Stimulated activated CD4-positive, alpha-beta T cell treated with anti-CD3 and anti-CD28 coated beads, Interleukin-12 subunit alpha, Interleukin-12 subunit beta, amount 100 ng/mL, for 48 hours (primary cell): ENCODE measurements around the gene EMCN.
"Not testable (repeated sequence)": the region's sequence is repeated elsewhere in the genome, so short reads cannot be mapped to it uniquely, and the experiment has no call there.

Experiments used
- DNase-seq, 3 donors: peaks; one replicate each; pipeline ENCODE4 v3.0.0-alpha.2; 2020; ENCODE audit warnings: low read depth in 2 of 3, low spot score in 1 of 3

The EMCN gene

DNA sequence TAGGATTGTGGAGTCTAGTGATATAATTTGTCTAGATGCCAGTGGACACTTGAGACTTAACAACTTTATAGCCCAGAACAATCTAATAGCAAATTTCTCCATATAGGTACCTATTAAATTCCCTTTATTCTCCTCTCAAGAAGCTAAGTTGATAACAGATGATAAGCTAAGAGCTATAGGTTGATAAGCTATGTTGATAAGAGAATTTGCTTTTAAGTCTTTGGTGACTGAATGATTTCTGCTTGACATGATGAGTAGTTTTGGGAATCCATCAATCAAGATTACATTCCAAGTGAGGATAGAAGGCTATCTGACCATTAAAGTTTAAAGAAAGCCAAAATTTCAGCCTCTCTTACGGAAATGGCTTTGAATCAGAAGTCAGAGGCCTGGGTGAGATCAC lies 131.6 kb downstream of the EMCN start:
- DNase-seq = no peak

DNA sequence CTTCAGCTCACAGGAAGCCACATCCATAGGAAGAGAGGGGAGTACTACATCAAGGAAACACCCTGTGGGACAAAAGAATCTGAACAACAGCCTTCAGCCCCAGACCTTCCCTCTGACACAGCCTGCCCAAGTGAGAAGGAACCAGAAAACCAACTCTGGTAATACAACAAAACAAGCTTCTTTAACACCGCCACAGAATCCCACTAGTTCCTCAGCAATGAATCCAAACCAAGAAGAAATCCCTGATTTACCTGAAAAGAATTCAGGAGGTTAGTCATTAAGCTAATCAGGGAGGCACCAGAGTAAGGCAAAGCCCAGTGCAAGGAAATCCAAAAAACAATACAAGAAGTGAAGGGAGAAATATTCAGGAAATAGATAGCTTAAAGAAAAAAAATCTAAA lies 137.4 kb downstream of the EMCN start:
- not testable (repeated sequence) for DNase-seq

DNA sequence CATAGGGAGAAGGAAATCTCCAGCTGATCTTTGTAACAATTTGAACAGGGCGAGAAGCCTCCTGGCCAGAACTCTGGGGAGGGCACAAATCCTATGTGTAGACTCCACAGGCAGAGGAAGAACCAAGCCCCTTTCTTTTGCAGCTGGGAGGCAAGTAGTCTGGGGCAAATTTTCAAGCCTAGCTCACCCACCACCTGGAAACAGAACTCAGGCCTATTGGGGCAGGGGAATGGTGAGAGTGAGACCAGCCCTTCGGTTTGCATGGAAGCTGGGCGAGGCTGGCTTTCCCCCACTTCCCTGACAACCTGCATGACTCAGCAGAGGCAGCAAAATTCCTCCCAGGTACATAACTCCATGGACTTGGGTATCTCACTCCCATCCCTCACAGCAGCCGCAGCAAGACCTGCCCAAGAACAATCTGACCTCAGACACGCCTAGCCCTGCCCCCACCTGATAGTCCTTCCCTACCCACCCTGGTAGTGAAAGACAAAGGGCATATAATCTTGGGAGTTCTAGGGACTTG lies 138.2 kb downstream of the EMCN start:
- no peak for DNase-seq

DNA sequence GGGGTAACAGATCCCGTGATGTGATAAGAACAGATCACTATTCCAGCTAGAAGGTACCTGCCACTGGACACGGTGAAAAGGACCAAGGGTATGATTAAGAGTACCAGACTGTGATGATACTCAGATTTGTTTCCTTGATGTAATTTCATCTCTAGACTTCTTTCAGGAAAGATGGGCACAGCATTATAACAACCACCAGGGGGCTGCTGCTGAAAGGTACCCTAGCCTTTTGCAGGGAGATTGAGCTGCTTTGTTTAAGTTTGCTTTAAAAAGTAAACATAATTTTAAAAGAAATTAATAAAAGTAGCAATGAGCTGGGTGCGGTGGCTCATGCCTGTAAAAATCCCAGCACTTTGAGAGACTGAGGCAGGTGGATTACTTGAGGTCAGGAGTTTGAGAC lies 145.4 kb downstream of the EMCN start:
- no peak for DNase-seq

DNA sequence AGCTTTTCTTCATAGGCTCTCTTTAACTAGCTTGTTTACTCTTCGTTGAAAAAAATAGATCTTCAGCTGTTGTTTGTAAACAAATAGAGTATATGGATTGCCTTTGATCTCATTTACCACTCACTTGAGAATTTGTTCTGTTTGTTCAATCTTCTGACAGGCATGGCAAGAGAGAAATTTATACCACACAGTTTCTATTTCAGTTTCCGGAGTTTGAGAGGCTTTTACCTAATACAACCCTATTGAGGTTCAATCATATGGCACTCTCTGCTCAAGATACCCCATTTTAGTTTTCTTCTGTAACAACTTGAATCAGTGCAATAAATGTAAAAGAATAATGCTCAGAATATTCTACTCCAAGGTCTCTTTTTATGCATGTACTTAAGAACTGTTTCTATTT lies 148.0 kb downstream of the EMCN start:
- DNase-seq = no peak

DNA sequence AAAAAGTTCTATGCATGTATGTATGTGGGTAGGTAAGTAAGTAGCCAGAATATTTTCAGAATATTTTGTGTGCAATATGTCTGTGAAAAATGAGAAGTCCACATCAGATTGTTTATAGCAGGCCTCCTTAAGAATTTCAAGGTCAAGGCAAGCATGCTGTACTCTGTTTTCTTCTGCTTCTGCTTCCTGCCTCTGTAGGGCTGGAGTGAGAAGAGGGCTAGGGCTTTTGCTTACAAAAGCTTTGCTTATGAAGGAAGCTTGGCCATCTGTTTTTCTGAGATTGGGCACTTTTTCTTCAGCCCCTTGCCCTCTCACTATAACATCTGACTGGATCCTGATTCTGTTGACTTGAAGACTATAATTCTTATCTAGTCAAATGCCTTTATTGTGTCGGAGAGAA lies 150.4 kb downstream of the EMCN start:
- DNase-seq = no peak

DNA sequence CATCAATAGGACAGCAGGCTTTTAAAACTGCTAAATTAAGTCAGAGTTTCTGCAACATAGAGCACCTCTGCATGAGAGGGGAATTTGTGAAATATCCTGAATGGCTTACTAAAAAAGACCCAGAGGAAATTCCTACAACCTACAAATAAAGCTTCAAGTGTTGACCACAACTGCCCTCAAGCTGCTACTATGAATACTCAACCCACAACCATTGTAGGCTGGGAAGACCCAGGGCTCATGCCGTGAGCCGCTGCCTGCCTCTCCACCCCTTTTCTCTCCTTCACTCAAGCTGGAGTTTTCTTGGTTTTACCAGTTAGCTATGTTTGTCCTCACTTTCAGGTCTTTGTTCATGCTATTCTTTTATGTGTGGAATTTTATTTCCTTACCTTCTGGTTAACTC lies 151.6 kb downstream of the EMCN start:
- no peak for DNase-seq

DNA sequence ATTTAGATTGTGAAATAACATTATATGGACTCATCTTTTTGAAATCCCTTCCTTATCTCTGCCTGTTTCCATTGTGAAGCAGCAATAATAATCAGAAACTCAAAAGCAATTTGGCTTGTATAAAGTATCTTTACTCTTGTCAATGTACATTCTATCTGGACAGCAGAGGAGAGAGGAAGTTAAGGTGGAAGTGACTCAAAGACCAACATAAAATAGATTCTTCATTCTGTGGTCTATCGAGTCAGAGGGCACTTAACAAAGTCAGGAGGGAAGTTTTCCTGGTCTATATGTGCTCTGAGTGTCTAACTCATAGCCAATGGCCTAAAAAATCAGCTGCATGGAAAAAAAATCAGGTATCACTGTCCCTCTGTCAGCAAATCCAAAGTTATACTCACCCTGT lies 155.5 kb downstream of the EMCN start:
- DNase-seq = no peak

DNA sequence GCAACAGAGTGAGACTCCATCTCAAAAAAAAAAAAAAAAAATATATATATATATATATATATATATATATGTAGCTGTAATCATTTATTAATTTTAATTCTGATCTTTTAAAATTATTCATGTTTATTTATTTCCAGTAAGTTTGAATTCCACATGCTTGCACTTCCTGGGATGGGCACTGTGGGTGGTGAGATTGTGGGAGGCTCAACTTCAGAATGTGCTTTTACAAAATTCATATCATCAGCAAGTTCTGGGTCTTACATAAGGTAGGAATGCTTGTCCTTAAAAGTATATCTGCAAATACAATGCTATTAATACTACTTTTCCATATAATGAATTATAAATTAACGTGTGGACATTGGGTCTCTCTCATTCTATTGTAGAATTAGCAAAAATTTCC lies 156.5 kb downstream of the EMCN start:
- no peak for DNase-seq

DNA sequence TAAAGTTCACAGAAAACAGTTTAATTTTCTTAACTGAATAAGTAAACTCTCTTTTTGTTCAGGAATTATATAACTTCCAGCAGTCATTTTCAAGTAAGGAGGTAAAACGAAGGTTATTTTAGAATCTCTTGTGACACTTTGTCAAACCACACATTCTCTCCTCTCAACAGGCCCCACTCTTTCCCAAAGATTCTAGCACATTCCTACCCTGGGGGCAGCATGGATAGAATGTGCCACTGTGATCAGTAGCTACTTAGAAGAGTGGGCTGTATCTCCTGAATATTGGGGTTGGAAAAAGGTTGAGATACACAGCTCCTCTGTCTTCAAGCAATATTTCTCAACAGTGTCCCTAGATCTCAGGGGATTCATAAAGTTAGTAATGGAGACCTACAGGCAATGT lies 157.6 kb downstream of the EMCN start:
- DNase-seq = no peak

DNA sequence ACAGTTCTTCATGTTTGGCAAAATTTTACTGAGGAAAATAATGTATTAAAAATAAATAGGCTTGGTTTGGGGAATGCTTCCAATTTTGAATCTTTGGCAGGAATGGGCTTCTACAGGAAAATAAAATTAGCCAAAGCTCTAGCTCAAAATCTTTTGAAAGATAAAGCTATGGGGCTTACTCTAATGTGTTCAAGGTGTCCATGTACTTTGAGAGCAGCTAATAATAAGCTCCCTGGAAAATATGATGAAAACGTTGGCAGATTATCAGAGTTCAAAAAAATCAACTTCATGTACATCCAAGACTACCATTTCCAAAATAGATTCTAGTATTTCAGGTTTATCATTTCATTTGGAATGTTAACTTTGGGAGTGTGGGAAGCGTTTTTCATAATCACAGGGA lies 158.4 kb downstream of the EMCN start:
- DNase-seq = no peak

DNA sequence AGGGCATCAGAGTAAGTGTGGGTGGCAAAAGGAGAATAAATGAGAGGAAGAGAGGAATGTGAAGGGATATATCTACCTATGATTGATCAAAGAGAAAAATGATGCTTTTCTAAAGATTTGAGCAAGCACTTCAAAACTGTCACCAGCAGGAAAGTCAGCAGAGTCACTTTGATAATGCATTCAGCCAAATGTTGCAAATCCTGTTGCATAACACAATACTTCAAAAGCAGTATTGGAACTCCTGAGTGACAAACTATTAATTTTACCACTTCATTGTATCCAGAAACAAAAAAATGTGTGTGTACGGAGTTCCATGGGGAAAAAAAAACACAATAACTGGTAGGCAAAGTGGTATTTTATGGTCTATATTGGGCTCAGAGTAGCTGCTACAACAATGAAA lies 160.3 kb downstream of the EMCN start:
- no peak for DNase-seq

DNA sequence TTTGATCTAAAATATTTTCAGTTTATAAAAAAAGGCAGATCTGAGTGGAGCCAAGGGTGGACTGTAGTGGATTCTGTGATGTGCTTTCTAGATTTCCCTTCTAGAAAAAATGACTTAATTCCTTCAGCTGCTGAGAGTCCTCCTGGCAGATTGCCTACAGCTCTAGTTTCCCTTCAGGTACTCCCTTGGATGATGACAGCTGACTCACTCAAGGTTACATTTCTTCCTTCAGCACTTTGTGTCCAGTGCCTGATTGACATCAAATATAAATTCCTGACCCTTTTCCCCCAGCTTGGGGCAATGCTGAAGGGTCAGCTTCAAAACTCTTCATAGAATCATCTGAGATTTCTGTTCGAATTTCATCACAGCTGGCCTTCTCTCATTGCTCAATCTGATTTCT lies 161.7 kb downstream of the EMCN start:
- DNase-seq = no peak

DNA sequence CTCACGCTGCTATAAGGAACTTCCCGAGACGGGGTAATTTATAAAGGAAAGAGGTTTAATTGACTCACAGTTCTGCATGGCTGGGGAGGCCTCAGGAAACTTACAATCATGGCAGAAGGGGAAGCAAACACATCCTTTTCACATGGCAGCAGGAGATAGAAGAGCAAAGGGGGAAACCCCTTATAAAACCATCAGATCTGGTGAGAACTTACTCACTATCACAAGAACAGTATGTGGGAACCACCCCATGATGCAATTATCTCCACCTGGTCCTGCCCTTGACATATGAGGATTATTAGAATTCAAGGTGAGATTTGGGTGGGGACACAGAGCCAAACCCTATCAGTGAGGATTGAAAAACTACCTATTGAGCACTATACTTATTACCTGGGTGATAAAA lies 165.5 kb downstream of the EMCN start:
- DNase-seq = not testable (repeated sequence)

DNA sequence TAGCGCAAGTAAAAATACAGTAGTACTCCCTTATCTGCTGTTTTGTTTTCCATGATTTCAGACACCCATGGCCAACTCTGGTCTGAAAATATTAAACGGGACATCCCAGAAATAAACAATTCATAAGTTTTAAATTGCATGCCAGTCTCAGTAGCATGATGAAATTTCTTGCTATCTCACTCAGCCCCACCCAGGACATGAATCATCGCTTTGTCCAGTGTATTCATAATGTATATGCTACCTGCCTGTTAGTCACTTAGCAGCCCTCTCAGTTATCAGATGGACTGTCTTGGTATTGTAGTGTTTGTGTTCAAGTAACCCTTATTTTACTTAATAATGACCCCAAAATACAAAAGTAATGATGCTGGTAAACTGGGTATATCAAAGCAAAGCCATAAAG lies 169.3 kb downstream of the EMCN start:
- DNase-seq = no peak

DNA sequence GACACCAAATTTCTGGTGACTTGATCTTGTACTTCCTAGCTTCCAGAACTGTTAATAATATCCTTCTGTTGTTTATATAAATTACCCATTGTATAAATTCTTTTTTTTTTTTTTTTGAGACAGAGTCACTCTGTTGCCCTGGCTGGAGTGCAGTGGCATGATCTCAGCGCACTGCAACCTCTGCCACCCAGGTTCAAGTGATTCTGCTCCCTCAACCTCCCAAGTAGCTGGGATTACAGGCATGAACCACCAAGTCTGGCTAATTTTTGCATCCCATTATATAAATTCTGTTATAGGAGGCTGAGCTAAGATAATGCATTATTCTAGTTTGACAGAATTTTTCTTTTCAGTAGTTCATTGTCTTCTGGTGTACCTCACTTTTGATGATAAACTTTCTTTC lies 170.6 kb downstream of the EMCN start:
- no peak for DNase-seq

DNA sequence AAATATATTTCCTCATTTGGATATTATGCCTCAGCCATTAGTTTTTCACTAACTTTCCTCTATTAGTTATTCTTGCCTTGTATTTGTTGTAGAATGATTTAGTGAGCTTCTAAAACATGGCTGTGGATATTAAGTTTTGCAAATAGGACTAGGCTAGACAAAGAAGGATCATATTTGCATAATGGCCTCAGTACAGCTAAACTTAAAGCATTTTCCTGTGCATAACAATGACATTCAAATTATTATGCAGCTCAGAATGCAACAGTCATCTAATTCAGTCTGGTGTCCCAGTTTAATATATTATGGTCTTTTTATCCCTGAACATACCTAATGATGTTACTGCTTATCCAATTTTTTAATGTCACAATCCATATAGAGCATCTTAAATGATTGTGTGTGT lies 172.2 kb downstream of the EMCN start:
- DNase-seq = no peak
